GM12874 (cell line): ENCODE data around the gene NPHP4.

ENCODE experiments used
- TF ChIP-seq, protein P1 (sequence below): IDR thresholded peaks from 2 replicates; pipeline ENCODE4 v1.5.1; 2011; ENCODE audit warnings: low read depth, mild to moderate bottlenecking, control low read depth, low read length, moderate library complexity; ENCODE audit not compliant: insufficient read depth

Gene NPHP4

DNA sequence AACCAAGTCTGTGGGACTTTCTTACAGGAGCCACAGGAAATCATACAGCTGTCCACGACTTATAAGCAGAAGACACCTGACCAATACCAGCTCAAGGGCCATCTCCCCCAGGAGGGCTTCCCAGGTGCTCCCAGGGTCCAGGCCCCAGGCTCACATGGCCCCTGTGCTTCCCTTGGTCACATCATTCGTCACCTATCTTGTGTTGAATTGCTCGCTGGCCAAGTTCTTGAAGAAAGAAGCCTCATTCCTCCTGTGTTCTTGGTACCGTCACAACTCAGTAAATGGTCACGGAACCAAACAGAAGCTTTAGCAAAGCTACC lies 3.0 kb downstream of the NPHP4 start:
- TF ChIP-seq, protein P1, sequence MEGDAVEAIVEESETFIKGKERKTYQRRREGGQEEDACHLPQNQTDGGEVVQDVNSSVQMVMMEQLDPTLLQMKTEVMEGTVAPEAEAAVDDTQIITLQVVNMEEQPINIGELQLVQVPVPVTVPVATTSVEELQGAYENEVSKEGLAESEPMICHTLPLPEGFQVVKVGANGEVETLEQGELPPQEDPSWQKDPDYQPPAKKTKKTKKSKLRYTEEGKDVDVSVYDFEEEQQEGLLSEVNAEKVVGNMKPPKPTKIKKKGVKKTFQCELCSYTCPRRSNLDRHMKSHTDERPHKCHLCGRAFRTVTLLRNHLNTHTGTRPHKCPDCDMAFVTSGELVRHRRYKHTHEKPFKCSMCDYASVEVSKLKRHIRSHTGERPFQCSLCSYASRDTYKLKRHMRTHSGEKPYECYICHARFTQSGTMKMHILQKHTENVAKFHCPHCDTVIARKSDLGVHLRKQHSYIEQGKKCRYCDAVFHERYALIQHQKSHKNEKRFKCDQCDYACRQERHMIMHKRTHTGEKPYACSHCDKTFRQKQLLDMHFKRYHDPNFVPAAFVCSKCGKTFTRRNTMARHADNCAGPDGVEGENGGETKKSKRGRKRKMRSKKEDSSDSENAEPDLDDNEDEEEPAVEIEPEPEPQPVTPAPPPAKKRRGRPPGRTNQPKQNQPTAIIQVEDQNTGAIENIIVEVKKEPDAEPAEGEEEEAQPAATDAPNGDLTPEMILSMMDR: no peak

- TF ChIP-seq, protein P1: no peak
These were observed 3.5 kb downstream of the NPHP4 start for GRCh38 chr1:5988596-5989285.

- TF ChIP-seq, protein P1: no peak
These were observed 6.2 kb downstream of the NPHP4 start for GRCh38 chr1:5986018-5986417.

- TF ChIP-seq, protein P1: no peak
These were observed 7.0 kb downstream of the NPHP4 start for GRCh38 chr1:5985250-5985649.

DNA sequence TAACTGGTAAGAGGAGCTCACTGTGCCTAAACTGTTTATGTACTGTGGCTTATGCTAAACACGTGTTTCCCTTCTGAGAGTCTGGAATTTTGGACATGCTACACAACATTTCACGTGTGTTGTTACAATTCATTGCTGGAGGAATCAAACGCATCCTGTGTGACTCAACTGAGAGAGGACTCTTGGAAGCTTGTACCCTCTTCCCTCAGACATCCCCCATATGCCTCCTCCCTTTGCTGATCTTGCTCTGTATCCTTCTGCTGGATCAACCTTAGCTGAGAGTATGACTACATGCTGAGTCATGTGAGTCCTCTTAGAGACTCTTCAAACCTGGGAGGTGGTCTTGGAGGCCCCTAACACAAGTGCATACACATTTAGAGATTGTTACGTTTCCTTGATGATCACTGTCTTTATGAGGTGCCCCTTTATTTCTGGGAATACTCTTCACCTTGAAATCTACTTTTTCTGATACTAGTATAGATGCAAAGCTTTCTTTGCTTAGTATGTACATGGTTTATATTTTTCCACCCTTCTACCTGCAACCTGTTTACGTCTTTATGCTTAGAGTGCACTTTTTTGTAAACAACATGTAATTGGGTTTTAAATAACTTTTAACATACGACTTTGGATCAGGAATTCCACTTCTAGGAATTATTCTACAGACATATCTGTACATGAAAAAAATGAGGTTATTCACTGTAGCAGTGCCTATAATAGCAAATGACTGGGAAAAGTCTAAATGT lies 8.7 kb downstream of the NPHP4 start:
- TF ChIP-seq, protein P1: no peak

- TF ChIP-seq, protein P1: no peak
These were observed 9.4 kb downstream of the NPHP4 start for GRCh38 chr1:5982868-5983267.

GRCh38 chr1:5982276-5982675 lies 9.9 kb downstream of the NPHP4 start:
- TF ChIP-seq, protein P1: no peak
